ENCODE data around the gene KCNJ6.
"Not testable (repeated sequence)": the region's sequence is repeated elsewhere in the genome, so short reads cannot be mapped to it uniquely, and the experiment has no call there.

Gene KCNJ6, protein sequence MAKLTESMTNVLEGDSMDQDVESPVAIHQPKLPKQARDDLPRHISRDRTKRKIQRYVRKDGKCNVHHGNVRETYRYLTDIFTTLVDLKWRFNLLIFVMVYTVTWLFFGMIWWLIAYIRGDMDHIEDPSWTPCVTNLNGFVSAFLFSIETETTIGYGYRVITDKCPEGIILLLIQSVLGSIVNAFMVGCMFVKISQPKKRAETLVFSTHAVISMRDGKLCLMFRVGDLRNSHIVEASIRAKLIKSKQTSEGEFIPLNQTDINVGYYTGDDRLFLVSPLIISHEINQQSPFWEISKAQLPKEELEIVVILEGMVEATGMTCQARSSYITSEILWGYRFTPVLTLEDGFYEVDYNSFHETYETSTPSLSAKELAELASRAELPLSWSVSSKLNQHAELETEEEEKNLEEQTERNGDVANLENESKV

DNA sequence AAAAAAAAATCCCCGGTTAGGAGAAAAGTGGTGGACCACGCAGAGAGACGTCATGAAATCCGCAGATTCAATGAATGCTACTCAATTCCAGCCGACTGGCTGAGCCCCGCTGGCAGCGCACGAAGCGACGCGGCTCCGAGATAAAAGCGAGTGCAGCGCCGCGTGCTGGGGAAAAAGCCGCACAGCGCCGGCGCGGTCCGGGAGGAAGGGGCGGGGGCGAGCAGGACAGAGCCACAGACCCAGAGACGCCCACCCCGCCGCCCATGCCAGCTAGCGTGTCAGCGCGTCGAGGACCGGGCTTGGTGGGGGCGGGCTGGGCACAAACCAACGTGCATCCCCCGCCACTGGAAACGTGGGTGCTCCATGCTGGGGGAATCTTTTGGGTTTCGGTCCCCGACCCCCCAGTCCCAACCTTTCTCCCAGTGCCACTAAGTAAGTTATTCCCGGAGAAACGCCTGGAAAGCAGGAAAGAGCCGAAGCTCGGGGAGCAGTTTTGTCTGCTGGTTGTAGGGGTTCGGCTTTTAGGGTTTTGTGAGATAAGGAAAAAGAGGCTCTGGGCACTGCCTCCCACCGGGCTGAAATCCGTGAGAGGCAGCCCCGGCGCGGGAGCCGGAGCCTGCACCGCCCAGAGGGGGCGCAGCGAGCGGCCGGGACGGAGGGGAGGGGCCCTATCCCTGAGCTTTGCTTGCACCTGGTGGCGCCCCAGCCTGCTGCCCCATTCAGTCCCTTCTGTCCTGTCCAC, at the start of gene KCNJ6:
KCNJ6 (minus strand) TSS at position 148 of the 742 bp plus-strand sequence. CDS start 75,775 bp downstream, outside the sequence.
- no peak for DNase-seq (ENCODE audit: low read depth)

DNA sequence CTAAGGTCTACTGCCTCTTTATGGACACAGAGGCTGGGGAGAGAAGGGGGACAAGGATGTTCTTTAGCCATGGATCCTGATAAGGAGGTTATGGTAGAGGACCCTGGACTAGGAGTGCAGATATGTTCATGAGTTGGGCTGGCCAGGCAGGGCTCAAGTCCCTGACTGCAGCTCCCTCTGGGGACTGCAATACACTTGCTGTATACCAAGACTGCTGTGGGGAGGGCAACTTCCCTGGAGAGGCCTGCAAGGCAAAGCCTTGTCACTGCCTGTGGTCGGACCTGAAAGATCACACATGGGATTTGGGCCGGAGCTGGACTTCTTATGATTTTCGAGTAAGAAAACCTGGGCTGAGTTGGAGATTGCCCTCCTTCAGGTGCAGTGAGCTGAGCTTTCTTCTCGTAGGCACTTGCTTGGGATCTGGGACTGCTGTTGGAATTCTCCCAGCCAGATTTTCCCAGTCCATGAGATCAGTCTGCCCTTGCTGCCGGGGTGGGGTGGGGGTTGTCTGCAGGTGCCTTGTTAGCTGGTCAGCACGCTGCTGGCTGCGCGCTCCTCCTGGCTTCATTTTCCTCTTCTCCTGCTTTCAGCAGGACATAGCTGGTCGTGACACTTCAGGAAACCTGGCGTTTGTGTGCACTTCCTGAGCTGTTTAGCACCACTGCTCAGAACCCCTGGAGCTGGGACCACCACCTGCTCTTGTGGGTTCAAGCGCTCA, 49.0 kb upstream of the KCNJ6 start:
- DNase-seq (ENCODE audit: low read depth), result no peak

DNA sequence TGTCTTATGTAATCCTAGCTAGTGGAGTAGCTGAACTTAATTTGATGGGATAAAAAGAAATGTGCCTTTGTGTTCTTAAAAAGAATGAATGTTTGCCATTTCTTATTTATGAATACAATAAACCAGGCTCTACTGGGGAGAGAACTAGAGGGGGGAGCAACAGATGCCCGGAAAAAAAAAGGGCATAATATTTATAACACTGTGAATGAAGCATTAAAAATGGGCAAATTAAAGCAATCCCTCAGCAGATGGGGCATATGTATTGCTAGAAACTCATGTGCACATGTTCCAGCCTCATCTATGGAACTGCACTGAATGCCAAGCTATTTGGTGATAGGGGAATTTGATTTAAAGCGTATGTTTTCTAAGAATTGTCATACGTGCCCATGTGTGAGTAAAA, 42.3 kb upstream of the KCNJ6 start:
- no peak for DNase-seq (ENCODE audit: low read depth)

DNA sequence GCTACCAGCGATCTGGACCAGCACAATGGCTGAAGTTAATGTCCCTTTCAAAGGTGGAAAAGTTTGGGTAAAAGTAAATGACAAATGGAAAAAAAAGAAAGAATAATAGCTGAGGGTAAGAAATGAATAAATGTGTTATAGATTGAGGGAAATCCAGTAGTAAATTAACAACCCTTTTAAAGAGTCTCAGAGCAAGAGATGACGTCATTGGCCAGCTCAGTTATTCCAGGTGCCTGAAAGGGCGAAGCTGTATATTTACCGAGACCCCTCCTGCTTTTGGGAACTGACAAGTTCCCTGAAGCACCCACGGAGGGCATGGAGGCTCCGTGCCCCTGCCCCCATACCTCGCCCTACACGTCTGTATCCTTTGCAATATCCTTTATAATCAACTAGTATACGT, 40.5 kb upstream of the KCNJ6 start:
- DNase-seq (ENCODE audit: low read depth), result no peak

DNA sequence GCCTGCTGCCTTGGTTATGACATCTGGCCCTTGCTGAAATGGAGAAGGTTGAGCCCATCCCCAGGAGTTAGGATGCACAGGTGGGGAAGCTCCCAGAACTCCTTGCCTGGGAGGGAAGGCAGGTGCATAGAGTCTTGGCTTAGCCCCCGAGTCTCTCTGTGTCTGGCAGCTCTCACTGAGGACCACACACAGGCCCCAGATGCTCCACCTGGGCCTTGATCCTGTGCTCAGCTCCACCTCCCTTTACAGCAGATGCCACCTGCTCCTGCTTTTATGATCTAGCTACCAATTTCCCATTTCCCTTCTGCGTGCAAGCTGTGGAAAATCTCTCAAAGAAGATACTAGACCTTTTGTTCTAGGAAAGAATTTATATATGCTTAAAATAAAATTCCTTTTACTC, 28.8 kb upstream of the KCNJ6 start:
- no peak for DNase-seq (ENCODE audit: low read depth)

DNA sequence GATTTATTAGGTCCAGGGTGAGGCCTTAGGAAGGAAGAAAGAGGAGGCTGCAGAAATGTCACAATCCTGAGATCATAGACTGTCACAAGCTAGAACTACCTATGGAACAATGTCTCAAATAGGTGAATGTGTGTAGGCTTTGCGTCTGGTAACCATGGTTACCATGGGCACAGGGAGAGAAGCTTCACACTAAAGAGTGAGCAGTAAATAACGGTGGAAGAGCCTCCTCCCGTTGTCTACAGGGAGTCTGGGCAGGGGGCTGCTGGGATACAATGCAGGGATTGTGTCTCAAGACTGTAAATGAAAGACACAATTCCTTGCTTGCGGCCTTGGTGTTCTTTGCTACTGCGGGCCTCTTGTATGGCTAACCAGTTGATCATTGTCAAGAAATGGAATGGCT, 28.2 kb upstream of the KCNJ6 start:
- DNase-seq (ENCODE audit: low read depth), result no peak

DNA sequence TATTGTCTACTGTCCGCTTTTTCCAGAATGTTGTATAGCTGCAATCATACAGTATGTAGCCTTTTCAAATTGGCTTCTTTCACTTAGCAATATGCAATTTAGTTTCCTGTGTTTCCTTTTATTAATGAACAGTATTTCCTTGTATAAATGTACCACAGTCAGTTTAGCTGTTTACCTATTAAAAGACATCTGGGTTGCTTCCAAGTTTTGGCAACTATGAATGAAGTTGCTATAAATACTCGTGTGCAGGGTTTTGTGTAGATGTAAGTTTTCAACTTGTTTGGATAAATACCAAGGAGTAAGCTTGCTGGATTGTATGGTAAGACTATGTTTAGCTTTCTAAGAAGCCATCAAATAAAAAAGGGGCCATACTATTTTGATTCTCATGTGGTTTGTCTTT, 24.4 kb upstream of the KCNJ6 start:
- no peak for DNase-seq (ENCODE audit: low read depth)

DNA sequence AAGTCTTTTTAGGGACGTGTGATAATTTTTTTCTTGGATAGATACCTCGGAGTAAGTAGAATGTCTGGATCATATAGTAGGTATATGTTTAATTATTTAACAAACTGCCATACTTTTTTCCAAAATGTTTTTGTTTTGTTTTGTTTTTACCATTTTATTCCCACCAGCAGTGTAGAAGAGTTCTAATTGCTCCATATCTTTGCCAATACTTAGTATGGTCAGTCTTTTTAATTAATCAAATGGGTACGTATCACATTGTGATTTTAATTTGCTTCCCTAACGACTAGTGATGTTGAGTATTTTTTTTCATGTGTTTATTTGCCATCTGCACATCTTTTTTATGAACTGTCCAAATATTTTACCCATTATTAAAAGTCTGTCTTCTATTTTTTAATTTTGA, 23.6 kb upstream of the KCNJ6 start:
- DNase-seq (ENCODE audit: low read depth), result no peak

DNA sequence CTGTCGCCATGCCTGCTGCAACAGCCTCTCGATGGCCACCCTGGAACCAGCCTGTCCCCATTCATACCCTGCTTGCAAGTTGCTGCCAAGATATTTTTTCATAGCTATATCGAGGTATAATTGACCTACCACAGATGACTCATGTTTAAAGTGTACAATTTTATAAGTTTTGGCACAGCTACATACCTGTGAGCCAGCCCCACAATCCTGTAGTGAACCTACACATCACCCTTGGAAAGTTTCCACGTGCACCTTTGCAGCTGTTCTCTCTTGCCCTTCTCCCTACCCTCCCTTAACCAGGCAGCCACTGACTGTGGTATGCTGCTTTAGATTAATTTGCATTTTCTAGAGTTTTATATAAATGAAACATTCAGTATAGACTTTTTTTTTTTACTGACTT, 23.0 kb upstream of the KCNJ6 start:
- DNase-seq (ENCODE audit: low read depth), result no peak

DNA sequence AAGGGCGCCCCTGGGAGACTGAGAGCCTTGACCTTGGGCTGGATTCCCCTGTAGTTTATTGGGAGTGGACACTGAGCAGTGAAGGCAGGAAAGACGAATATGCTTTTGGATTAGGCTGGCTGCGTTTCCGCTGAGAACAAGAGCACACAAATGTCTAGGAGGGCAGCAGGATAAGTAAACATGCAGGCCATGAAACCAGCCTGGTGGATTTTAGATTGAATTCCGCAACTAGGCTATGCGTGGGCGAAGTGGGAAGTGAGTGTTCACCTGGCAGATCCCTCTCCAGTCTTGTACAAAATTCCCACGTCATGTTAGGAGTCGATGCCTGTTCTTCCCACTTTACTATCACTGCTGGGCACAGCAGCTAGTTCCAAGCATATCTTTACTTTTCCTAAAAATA, 21.4 kb upstream of the KCNJ6 start:
- no peak for DNase-seq (ENCODE audit: low read depth)

DNA sequence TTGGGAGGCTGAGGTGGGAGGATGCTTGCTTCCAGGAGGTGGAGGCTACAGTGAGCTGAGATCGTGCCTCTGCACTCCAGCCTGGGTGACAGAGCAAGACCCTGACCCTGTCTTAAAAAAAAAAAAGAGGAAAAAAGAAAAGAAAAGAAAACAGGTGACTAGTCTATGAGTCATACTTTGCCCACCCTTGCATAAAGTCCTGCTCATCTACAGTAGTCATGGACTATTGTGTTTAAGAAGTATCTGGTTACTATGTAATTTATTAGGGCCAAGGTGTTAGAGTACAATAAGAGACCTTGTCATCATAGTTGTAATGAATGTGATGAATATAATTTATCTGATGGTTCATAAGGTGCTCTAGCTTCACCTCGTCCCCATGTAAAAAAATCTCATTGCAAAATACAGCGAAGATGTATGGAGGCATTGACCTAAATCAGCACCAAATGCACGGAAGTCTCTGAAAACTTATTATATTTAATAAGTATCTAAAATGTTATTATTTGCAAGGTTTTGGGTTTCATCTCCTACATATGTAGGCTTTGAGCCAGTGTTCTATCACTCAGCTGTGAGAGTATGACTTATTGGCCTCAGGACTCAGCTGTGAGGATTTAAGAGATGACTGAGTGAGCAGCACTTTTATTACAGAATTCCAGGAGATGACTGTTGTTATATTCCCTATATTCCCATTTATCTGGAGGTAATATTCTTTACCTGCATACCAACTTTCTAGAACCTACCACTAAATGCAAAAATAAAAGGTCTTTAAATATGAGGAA, 19.9 kb upstream of the KCNJ6 start:
- no peak for DNase-seq (ENCODE audit: low read depth)

DNA sequence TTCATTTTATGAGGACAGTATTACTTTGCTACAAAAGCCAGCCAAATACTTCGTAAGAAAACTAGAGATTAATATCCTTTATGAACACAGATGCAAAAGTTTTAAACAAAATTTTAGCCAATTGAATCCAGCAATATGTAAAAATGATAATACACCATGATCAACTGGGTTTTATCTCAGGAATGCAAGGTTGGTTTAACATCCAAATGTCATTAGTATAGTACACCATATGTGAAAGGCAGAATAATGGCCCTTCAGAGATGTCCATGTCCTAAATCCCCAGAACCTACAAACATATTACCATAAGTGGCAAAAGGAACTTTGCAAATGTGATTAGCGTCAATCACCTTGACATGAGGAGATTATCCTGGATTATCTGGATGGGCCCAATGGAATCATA, 16.7 kb upstream of the KCNJ6 start:
- DNase-seq (ENCODE audit: low read depth), result no peak

DNA sequence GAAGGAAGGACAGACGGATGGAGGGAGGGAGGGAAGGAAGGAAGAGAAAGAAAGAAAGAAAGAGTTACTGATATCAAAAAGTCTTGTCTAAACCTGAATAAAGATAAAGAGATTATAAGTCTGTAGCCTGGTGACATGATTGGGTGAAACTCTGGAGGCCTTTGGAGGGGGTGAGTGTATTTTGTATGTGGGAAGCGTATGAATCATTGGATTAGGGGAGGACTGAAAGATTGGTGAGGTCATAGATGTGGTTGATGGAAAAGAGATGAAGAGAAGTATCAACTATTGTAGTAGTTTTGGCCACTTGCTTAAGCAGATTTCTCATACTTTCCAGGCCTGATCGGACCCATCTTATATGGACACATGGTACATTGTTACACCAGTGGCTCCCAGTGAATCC, 11.5 kb upstream of the KCNJ6 start:
- DNase-seq (ENCODE audit: low read depth), result no peak

DNA sequence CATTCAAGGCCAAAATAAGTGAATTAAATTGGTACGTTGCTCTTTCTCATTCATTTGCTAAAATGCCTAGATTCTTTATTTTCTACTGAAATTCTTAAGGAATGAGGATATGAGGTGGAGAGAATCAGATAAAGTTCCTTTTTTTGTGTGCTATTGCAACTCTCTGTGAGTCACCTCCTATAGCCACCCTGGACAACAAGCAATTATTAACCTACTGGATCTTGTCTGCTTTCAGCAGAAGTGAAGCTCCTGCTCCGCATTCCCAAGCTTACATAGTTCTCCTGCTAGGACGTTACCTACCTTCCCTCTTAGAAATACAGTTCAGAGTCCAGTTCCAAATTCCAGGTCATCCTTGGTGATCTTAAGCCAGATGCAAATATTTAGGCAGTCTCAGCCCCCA, 4.8 kb upstream of the KCNJ6 start:
- no peak for DNase-seq (ENCODE audit: low read depth)

DNA sequence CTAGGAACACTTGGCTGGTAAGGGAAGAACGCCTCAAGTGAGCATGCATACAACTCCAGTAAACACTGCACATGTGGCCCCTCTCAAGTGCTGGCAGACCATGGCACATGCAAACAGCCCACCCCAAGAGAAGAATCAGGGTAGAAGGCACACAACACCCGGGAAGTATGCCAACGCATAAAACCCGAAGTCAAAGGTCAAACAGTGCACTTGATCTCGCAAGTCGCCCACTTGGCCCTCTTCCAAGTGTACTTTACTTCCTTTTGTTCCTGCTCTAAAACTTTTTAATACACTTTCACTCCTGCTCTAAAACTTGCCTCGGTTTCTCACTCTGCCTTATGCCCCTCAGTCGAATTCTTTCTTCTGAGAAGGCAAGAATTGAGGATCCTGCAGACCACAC, 4.0 kb upstream of the KCNJ6 start:
- not testable (repeated sequence) for DNase-seq (ENCODE audit: low read depth)

DNA sequence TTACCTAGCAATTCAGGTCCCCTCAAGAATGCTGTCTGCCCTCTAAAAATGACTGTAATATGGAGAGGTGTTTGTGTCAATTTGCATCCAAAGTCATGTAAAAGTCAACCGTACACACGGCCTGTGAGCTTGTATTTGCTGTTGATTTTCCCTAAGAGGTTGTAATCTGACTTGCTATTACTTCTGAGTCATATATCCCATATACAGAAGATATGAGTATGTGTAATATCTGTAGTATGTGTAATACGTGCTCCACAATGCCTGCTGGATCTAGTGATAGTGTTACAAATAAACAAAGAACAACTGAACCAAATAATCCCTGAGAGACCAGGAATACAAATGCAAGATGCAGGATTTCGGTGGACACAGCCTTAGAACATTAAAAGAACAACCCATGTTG, 1.4 kb upstream of the KCNJ6 start:
- no peak for DNase-seq (ENCODE audit: low read depth)

DNA sequence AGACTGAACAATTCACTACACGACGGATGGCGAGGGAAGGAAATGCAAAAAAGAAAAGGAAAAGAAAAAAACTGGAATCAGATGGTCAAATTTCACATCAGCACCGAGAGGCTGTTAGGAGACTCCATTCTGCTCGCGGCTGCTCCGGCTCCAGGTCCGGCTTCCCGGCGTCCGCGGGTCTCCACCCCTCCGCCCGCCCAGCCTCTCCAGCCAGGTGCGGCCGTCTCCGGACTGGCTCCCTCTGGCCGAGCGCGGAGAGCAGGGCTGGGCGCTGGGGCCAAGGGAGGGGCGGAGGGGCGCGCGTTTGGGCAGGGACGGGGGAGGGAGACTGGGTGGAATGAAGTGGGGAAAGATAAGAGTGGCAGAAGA, 332 bp downstream of the KCNJ6 start:
- no peak for DNase-seq (ENCODE audit: low read depth)

DNA sequence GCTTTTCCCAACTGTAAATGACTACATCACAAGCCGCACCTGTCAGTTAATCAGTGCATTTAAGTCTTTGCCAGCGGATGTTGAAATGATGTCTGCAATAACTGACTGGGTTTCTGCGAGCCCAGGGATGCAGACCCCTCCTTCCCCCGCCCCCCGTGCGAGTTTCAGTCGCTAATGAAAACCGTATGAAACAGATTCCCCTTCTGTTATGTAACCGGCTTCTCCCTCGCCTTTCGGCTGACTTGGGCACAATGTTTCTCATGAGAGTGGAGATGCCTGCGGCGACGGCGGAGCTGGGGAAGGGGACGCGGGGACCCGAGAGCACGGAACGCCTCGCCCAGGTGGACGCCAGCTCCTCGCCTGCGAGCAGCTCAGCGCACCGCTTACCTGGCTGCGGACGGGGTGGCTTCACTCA, 753 bp downstream of the KCNJ6 start:
- DNase-seq (ENCODE audit: low read depth), result no peak

DNA sequence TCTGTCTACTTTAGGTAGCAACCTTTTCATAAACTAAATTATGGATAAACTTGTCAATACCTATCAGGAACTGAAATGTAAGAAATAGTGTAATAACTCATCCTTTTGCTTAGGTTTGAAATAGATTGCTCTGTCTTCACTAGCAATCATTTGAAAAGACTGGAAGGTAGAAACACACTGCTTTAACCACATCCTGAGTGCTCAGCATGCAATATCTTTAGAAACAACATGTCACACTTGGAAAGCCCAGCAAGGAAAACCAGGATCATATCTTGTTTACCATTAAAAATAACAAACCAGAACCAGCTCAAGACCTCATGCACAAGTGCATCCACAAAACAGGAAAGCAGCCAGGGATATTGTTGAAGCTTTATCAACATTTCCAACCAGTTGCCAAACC, 3.6 kb downstream of the KCNJ6 start:
- no peak for DNase-seq (ENCODE audit: low read depth)

DNA sequence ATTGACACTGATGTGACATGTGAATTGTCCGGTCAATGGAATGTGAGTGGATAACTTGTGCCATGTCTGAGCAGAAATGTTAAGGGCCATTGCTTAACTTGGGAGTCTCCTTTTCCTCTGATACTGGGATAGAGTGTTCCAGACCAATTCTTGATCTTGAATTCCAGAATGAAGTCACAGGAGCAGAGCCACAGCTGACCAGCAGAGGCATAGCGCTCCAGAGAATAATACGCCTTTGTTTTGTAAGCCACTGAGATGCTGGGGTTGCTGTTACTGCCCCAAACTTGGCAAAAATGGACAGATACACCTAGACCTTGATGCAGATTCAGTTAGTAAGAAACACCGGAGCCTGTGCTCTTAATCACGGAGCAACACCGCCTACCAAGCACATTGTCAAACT, 6.3 kb downstream of the KCNJ6 start:
- no peak for DNase-seq (ENCODE audit: low read depth)

DNA sequence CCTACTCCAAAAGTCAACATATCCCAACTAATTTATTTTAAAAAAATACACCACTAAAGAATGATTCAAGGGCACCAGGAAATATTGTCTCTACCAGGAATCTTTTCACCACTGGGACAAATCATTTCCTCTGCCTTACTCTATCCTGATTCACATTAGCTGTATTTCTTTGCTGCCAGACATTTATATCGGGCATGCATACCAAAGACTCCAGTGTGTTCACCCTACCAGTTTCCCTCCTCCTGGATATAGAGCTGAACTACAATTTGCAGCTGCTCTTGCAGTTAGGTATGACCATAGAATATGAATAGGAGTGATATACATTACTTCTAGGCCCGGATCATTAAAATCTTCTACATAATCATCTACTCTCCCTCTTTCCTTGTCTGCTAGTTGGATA, 7.6 kb downstream of the KCNJ6 start:
- DNase-seq (ENCODE audit: low read depth), result no peak

DNA sequence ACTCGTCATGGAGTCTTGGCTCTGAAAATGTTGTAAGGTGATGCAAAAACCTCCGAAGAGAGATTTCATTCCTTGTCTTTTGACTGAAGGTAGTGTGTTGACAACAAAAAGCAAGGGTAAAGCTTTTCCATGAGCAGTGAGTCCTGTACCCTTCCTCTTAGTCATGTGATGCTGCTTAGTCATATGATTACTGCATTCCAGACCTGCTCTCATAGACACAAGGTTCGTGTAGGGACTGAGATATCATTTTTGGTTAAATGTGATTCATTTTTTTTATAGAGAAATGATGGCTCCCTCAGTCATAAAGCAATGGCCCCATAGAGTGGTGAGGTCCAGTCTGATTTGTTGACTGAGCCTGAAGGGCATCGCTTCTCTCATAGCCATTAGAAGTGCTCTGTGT, 9.2 kb downstream of the KCNJ6 start:
- DNase-seq (ENCODE audit: low read depth), result no peak

Measured in stimulated activated CD8-positive, alpha-beta memory T cell treated with anti-CD3 and anti-CD28 coated beads, Interleukin-12 subunit alpha, Interleukin-12 subunit beta, amount 100 ng/mL, for 1 hour (primary cell).